ENCODE data around the gene P2RX1.

P2RX1 gene

GRCh38 chr17:3923466-3924190, 7.4 kb upstream of the P2RX1 start:
- DNase-seq, result no peak

- DNase-seq, result no peak
Observed at GRCh38 chr17:3922765-3923164, 6.5 kb upstream of the P2RX1 start.

- DNase-seq, result no peak
Observed at GRCh38 chr17:3921502-3922319, 5.4 kb upstream of the P2RX1 start.

GRCh38 chr17:3921006-3921405, 4.7 kb upstream of the P2RX1 start:
- DNase-seq, result no peak

GRCh38 chr17:3919123-3919624, 2.9 kb upstream of the P2RX1 start:
- no peak for DNase-seq

- DNase-seq, result no peak
Observed at GRCh38 chr17:3918372-3919122, 2.3 kb upstream of the P2RX1 start.

- DNase-seq, result no peak
Observed at GRCh38 chr17:3917391-3917931, 1.2 kb upstream of the P2RX1 start.

GRCh38 chr17:3916825-3917224, 560 bp upstream of the P2RX1 start:
- no peak for DNase-seq

GRCh38 chr17:3915581-3915994, 677 bp downstream of the P2RX1 start:
- DNase-seq, result no peak

GRCh38 chr17:3914312-3914670, 2.0 kb downstream of the P2RX1 start:
- no peak for DNase-seq

GRCh38 chr17:3913531-3914311, 2.5 kb downstream of the P2RX1 start:
- peak; percentile 58 for DNase-seq

GRCh38 chr17:3912827-3913226, 3.4 kb downstream of the P2RX1 start:
- no peak for DNase-seq

- DNase-seq, result no peak
Observed at GRCh38 chr17:3911271-3912053, 4.8 kb downstream of the P2RX1 start.

- no peak for DNase-seq
Observed at GRCh38 chr17:3910420-3911270, 5.6 kb downstream of the P2RX1 start.

GRCh38 chr17:3909257-3909656, 7.0 kb downstream of the P2RX1 start:
- no peak for DNase-seq

GRCh38 chr17:3907483-3908216, 8.6 kb downstream of the P2RX1 start:
- no peak for DNase-seq

GRCh38 chr17:3906881-3907280, 9.4 kb downstream of the P2RX1 start:
- DNase-seq, result no peak

- no peak for DNase-seq
Observed at GRCh38 chr17:3905017-3905520, 11.2 kb downstream of the P2RX1 start.

- no peak for DNase-seq
Observed at GRCh38 chr17:3904501-3904900, 11.8 kb downstream of the P2RX1 start.

GRCh38 chr17:3903881-3904290, 12.4 kb downstream of the P2RX1 start:
- no peak for DNase-seq
